K562 (cell line): ENCODE data around the gene COX4I2.

Source experiments
- GABPA ChIP-seq: fragments of 200-800 bp; sonication (Bioruptor generic); conservative IDR thresholded peaks from 2 replicates; pipeline ENCODE4 v1.6.1; 2016; ENCODE audit warnings: low read depth, missing genetic modification characterization, missing compliant biosample characterization
- HNRNPLL ChIP-seq: fragments of 200-400 bp; formaldehyde crosslinking; IDR thresholded peaks from 2 replicates; pipeline ENCODE4 v1.6.1; 2017; ENCODE audit warnings: low read length, low read depth, mild to moderate bottlenecking; ENCODE audit not compliant: poor library complexity, severe bottlenecking
- NFIC ChIP-seq: fragments of 450-650 bp; IDR thresholded peaks from 2 replicates; pipeline ENCODE4 v1.6.1; 2017; ENCODE audit warnings: mild to moderate bottlenecking, inconsistent platforms
- PHB ChIP-seq: fragments of 250-450 bp; sonication (Bioruptor Pico); IDR thresholded peaks from 2 replicates; pipeline ENCODE4 v1.5.0; 2021
- POLR2A ChIP-seq: fragments of 450-650 bp; conservative IDR thresholded peaks from 2 replicates; pipeline ENCODE4 v1.6.1; 2016
- RBM17 ChIP-seq: fragments of 200-400 bp; formaldehyde crosslinking; IDR thresholded peaks from 2 replicates; pipeline ENCODE4 v1.6.1; 2017; ENCODE audit warnings: low read depth, mild to moderate bottlenecking, low read length, borderline replicate concordance
- ZNF274 ChIP-seq: IDR thresholded peaks from 2 replicates; pipeline ENCODE4 v1.6.1; 2011; ENCODE audit warnings: low read depth, mild to moderate bottlenecking, low read length, moderate library complexity, borderline replicate concordance
- TF ChIP-seq, protein P1 (sequence below), 3 experiments: IDR thresholded peaks in 2 of 3; conservative IDR thresholded peaks in 1 of 3; 2 replicates each; pipeline ENCODE4 v1.5.1; 2011 to 2012; ENCODE audit warnings: low read length in 3 of 3, mild to moderate bottlenecking in 3 of 3, control low read depth in 2 of 3, improper control_type of control experiment in 1 of 3, inconsistent platforms in 1 of 3, low read depth in 1 of 3, mixed read lengths in 1 of 3, moderate library complexity in 1 of 3; ENCODE audit not compliant: insufficient read depth in 2 of 3
- TF ChIP-seq, protein P2 (sequence below): fragments of 450-650 bp; IDR thresholded peaks from 2 replicates; pipeline ENCODE4 v1.6.1; 2016

DNA sequence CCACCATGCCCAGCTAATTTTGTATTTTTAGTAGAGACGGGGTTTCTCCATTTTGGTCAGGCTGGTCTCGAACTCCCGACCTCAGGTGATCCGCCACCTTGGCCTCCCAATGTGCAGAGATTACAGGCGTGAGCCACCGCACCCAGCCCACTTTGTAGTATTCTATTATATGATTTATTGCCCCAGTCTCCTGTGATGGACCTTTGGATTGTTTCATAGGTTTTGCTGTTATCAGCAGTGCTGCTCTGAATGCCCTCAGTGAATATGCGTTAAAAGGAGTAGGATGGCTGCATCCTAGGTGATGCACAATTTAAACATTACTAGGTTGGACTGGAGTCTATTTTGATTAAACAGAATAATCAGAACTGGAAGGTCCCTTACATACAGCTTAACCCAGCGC lies 22.3 kb upstream of the COX4I2 start:
- TF ChIP-seq GABPA (tag), result no peak
- TF ChIP-seq, protein P1, sequence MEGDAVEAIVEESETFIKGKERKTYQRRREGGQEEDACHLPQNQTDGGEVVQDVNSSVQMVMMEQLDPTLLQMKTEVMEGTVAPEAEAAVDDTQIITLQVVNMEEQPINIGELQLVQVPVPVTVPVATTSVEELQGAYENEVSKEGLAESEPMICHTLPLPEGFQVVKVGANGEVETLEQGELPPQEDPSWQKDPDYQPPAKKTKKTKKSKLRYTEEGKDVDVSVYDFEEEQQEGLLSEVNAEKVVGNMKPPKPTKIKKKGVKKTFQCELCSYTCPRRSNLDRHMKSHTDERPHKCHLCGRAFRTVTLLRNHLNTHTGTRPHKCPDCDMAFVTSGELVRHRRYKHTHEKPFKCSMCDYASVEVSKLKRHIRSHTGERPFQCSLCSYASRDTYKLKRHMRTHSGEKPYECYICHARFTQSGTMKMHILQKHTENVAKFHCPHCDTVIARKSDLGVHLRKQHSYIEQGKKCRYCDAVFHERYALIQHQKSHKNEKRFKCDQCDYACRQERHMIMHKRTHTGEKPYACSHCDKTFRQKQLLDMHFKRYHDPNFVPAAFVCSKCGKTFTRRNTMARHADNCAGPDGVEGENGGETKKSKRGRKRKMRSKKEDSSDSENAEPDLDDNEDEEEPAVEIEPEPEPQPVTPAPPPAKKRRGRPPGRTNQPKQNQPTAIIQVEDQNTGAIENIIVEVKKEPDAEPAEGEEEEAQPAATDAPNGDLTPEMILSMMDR (IDR thresholded peaks at IDR 0.05 in 2 of 3, conservative IDR thresholded peaks at IDR 0.05 in 1 of 3; ENCODE audit: insufficient read depth in 2 of 3, low read depth in 1 of 3, low read length in 3 of 3), result no peak
- no peak for TF ChIP-seq NFIC
- TF ChIP-seq HNRNPLL, result no peak
- no peak for TF ChIP-seq POLR2A
- no peak for TF ChIP-seq ZNF274
- TF ChIP-seq RBM17, result no peak
- TF ChIP-seq PHB (CRISPR knock-in tag), result no peak
- TF ChIP-seq, protein P2, sequence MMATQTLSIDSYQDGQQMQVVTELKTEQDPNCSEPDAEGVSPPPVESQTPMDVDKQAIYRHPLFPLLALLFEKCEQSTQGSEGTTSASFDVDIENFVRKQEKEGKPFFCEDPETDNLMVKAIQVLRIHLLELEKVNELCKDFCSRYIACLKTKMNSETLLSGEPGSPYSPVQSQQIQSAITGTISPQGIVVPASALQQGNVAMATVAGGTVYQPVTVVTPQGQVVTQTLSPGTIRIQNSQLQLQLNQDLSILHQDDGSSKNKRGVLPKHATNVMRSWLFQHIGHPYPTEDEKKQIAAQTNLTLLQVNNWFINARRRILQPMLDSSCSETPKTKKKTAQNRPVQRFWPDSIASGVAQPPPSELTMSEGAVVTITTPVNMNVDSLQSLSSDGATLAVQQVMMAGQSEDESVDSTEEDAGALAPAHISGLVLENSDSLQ, result no peak
